ENCODE measurements around the gene PRPSAP2.
"Not testable (repeated sequence)": the region's sequence is repeated elsewhere in the genome, so short reads cannot be mapped to it uniquely, and the experiment has no call there.

The PRPSAP2 gene

GRCh38 chr17:18857864-18858566, at the start of gene PRPSAP2:
PRPSAP2 (plus strand) TSS chr17:18858131; CDS start chr17:18865834, 7,703 bp downstream.
- Histone ChIP-seq H4K20me1 (ENCODE audit: control insufficient read depth, insufficient read depth, low read depth, low read length) (peaks cover 9% of the 10 kb centered on the region; the same call in 1 of the 2 replicates), H3K9me3 (ENCODE audit: control insufficient read depth, insufficient read depth, low read length) (no peaks in the 10 kb centered on the region), H3F3A (ENCODE audit: control insufficient read depth, insufficient read depth) (peaks cover 19% of the 10 kb centered on the region), H3K27me3 (ENCODE audit: control insufficient read depth, low read length) (no peaks in the 10 kb centered on the region), H3K4me1 (ENCODE audit: control insufficient read depth, low read length) (peaks cover 74% of the 10 kb centered on the region), H3K36me3 (ENCODE audit: control insufficient read depth, low read length) (peaks cover 66% of the 10 kb centered on the region), H3K27ac (ENCODE audit: low read depth, low read length) (peak within 1 kb of the TSS; percentile 73), H3K9me2 (replicated peaks; ENCODE audit: control insufficient read depth, low read length) (no peaks in the 10 kb centered on the region), H3K4me3 (ENCODE audit: low read length) (peak within 1 kb of the TSS; percentile 84), H3K4me2 (ENCODE audit: low read length) (peak within 1 kb of the TSS; percentile 85), H3K79me2 (ENCODE audit: control insufficient read depth, low read length) (peaks cover 81% of the 10 kb centered on the region)
- TF ChIP-seq CTCF (IDR thresholded peaks at IDR 0.05; ENCODE audit: low read depth, low read length, poor library complexity, severe bottlenecking), result no peak

- not testable (repeated sequence) for H3K27me3 ChIP-seq (ENCODE audit: control insufficient read depth, low read length); H3K4me3 ChIP-seq (ENCODE audit: low read length); H3K79me2 ChIP-seq (ENCODE audit: control insufficient read depth, low read length); H3K4me2 ChIP-seq (ENCODE audit: low read length); H3K9me3 ChIP-seq (ENCODE audit: control insufficient read depth, insufficient read depth, low read length); H3K27ac ChIP-seq (ENCODE audit: low read depth, low read length); H3K9me2 ChIP-seq (replicated peaks; ENCODE audit: control insufficient read depth, low read length); H4K20me1 ChIP-seq (ENCODE audit: control insufficient read depth, insufficient read depth, low read depth, low read length); H3K36me3 ChIP-seq (ENCODE audit: control insufficient read depth, low read length); H3F3A ChIP-seq (ENCODE audit: control insufficient read depth, insufficient read depth)
- H3K4me1 ChIP-seq (ENCODE audit: control insufficient read depth, low read length), result peaks cover 14% of the 10 kb centered on the region
Measured at GRCh38 chr17:18815924-18816323, 42.0 kb upstream of the PRPSAP2 start.

- not testable (repeated sequence) for H4K20me1 ChIP-seq (ENCODE audit: control insufficient read depth, insufficient read depth, low read depth, low read length); H3K27me3 ChIP-seq (ENCODE audit: control insufficient read depth, low read length); H3K36me3 ChIP-seq (ENCODE audit: control insufficient read depth, low read length); H3K4me3 ChIP-seq (ENCODE audit: low read length); H3K4me2 ChIP-seq (ENCODE audit: low read length); H3K9me3 ChIP-seq (ENCODE audit: control insufficient read depth, insufficient read depth, low read length); H3K9me2 ChIP-seq (replicated peaks; ENCODE audit: control insufficient read depth, low read length); H3K79me2 ChIP-seq (ENCODE audit: control insufficient read depth, low read length); H3F3A ChIP-seq (ENCODE audit: control insufficient read depth, insufficient read depth); H3K27ac ChIP-seq (ENCODE audit: low read depth, low read length)
- TF ChIP-seq CTCF (IDR thresholded peaks at IDR 0.05; ENCODE audit: low read depth, low read length, poor library complexity, severe bottlenecking), result peak; percentile 47
- H3K4me1 ChIP-seq (ENCODE audit: control insufficient read depth, low read length), result peaks cover 14% of the 10 kb centered on the region
Measured at GRCh38 chr17:18816489-18817371, 41.2 kb upstream of the PRPSAP2 start.

- H3F3A ChIP-seq (ENCODE audit: control insufficient read depth, insufficient read depth); H4K20me1 ChIP-seq (ENCODE audit: control insufficient read depth, insufficient read depth, low read depth, low read length); H3K79me2 ChIP-seq (ENCODE audit: control insufficient read depth, low read length); H3K27ac ChIP-seq (ENCODE audit: low read depth, low read length); H3K4me3 ChIP-seq (ENCODE audit: low read length); H3K4me2 ChIP-seq (ENCODE audit: low read length); H3K9me2 ChIP-seq (replicated peaks; ENCODE audit: control insufficient read depth, low read length); H3K9me3 ChIP-seq (ENCODE audit: control insufficient read depth, insufficient read depth, low read length); H3K27me3 ChIP-seq (ENCODE audit: control insufficient read depth, low read length); H3K36me3 ChIP-seq (ENCODE audit: control insufficient read depth, low read length): not testable (repeated sequence)
- peaks cover 13% of the 10 kb centered on the region for H3K4me1 ChIP-seq (ENCODE audit: control insufficient read depth, low read length)
Measured at GRCh38 chr17:18821430-18821829, 36.5 kb upstream of the PRPSAP2 start.

GRCh38 chr17:18827613-18828012, 30.3 kb upstream of the PRPSAP2 start:
- not testable (repeated sequence) for H3K4me2 ChIP-seq (ENCODE audit: low read length); H3K4me1 ChIP-seq (ENCODE audit: control insufficient read depth, low read length); H3K9me3 ChIP-seq (ENCODE audit: control insufficient read depth, insufficient read depth, low read length); H3K9me2 ChIP-seq (replicated peaks; ENCODE audit: control insufficient read depth, low read length); H3K27me3 ChIP-seq (ENCODE audit: control insufficient read depth, low read length); H3K36me3 ChIP-seq (ENCODE audit: control insufficient read depth, low read length); H4K20me1 ChIP-seq (ENCODE audit: control insufficient read depth, insufficient read depth, low read depth, low read length); H3K79me2 ChIP-seq (ENCODE audit: control insufficient read depth, low read length); H3K27ac ChIP-seq (ENCODE audit: low read depth, low read length); H3K4me3 ChIP-seq (ENCODE audit: low read length); H3F3A ChIP-seq (ENCODE audit: control insufficient read depth, insufficient read depth)

Measured in DOHH2 (cell line).